ENCODE measurements around the gene VSTM5. TPM values are rescaled to one million over a fixed set of nuclear protein-coding genes. Genes with fewer than 3 reads are reported as not detected.

The VSTM5 gene
- total RNA-seq, 1 experiment from 2014 or later: not detected

DNA sequence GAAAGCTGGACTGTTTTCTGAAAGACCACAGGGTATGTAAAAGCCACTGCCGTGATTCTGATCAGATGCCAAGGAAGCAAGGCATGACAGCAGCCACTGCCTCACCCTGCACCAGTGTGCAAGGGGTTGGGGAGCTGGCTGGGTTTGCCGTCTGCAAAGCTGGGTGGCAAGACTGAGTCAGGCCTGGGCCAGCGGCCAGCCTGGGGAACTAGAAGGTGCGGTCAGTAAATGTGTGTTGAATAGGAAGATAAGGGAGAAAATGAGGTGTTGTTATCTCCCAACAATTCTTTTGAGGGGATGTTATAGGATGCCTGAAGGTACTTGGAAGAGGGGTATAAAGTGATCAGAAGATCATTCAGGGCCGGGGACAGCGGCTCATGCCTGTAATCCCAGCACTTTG lies 8.0 kb downstream of the VSTM5 start:
- peak; percentile 41 for DNase-seq (ENCODE audit: low read depth)

DNA sequence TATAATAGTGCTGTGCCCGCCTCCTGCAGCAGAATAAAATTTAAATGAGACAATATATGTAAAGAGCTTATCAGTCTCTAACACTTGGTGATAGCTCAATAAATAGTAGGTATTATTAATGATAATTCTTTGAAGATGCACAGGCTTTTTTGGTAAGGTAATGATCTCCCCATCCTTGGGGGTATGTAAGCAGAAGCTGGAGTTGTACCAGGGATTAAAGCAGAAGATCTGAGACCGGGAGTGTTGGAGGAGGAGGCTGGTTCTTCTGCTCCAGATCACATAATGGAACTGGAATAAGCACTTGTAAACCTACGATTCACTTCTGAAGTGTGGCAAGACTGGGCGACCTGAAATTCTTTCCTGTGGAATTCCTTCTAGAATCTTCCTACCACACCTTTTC lies 8.4 kb downstream of the VSTM5 start:
- DNase-seq (ENCODE audit: low read depth): no peak

DNA sequence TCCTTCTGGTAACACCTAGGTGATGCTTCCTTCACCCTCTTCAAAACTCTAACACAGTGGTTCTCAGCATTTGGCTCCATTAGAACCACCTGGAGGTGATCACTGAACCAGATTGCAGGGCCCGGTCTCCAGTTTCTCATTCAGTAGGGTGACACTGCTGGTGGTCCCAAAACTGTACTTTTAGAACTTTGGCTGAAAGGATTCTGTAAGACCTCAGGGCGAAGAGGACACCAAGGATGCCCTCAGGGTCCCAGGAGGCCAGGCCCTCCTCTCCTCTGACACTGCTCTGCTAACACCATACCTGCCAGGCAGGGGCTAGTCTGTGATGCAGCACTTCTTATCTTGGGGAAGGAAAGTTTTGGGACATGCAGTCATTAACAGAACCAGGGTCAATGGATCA lies 9.0 kb downstream of the VSTM5 start:
- no peak for DNase-seq (ENCODE audit: low read depth)

DNA sequence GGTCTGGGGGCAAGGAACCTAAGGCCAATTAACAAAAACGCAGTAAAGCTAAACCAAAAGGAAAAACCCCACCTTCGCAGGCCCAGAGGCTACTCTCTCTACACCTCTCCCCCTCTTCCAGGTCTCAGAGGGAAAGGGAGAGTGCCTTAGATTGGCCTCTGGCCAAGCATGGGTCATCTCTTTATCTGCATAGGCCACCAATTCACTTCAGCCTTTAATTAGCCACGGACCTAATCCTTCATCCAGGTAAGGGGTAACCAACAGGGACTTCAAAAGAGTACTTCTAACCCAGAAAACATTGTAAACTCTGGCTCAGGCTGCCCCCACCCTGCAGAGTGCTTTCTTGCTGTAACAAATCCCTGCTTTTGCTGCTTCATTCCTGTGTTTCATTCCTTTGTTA lies 9.4 kb downstream of the VSTM5 start:
- no peak for DNase-seq (ENCODE audit: low read depth)

DNA sequence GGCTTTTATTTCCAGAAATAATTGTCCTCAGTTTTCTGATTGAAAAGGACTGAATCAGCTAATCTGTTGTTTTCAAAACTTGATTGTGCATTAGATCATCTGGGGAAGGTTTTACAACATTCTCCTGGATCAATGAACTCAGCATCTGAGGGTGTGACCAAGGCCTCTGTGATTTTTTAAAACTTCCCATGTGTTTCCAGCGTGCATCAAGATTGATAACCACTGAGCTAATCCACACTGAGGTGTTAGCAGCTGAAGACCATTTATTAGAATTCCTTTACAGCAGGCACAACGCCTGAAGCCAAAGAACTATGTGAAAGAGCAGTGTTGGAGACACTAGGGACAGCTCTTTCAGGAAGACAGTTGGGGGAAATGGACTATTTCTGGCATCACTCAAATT lies 10.2 kb downstream of the VSTM5 start:
- no peak for DNase-seq (ENCODE audit: low read depth)

DNA sequence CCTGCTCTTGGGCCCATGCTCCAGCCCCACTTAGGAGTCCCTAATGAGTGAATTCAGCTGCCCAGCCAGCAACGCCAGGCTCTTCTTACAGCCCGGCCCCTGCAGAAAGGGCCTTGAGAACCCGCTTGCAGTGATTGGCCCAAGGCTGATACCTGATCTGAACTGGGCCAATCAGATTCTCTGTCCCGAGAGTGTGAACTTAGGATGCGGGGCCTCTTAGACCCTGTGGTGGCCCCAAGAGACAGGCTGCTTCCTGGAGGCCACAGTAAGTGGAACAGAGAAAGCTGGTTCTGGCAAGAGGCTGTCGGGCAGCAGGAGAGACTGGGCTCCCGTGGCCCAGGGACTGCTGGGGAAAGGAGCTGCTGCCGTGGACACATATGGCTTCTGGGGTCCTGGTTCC lies 11.5 kb downstream of the VSTM5 start:
- DNase-seq (ENCODE audit: low read depth): no peak

DNA sequence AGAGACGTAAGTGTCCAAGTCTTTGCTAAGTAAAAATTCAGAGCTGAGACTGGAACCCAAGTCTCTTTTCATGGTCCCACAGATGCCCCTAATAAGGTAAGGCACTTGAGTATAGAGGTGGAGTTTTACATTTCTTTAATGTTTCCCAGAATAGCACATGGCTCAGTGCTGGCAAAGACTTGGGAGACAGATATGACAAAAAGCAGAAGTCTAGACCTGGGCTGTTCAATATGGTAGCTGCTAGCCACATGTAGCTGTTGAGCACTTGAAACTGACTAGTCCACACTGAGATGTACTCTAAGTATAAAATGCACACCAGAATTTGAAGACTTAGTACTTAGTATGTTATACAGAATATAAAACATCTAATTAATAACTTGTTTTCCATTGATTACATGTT lies 17.6 kb downstream of the VSTM5 start:
- no peak for DNase-seq (ENCODE audit: low read depth)

DNA sequence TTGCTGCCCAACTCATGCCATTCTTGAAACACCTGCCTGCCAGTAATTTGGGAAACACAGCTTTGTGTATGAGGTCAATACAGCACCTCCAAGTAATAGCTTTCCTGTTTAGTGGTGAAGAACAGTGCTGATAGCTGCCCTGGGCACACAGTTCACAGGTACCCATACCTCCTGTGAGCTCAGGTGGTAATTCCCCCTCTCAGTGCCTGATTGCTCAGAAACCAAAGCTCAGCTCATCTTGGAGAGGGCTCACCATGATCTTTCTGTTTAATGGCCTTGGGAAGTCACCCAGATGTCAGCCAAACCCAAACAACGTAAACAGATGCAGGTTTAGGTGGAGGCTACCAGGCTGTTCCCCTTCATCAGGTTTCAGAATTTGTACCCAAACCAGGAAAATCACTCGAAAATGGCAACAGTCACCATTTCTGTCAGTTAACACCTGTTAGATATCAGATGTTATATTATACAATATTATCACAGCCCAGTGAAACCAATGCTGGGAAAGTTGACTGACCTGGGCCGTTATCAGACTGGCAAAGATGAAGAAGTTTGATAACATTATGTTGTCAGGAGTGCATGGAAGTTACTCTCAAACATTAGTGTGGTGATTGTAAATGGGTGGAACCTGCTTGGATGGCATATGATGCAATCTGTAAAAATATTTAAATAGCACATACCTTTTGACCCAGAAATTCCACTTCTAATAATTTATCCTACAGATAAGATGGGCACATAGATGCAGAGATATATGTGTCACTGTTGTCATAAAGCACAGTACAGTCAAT lies 18.9 kb downstream of the VSTM5 start:
- DNase-seq (ENCODE audit: low read depth): no peak

DNA sequence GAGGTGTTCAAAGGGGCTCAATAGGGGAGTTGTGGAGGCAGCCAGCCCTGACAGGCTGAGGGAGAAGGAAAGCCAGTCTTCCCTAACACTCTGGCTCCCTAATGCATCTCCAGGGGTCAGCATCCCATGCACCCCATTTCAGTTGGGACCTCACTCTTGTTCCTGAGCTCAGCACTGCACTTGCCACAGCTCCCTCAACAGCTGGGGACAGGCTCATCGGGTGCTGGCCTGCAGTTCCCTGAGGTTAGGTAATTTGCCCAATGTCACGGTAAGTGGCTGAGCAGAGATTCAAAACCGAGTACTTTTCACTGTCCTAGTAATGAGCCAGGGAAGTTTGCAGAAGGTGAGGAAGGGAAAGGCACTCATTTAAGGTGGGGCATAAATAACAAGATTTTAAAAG lies 20.8 kb downstream of the VSTM5 start:
- DNase-seq (ENCODE audit: low read depth): no peak

DNA sequence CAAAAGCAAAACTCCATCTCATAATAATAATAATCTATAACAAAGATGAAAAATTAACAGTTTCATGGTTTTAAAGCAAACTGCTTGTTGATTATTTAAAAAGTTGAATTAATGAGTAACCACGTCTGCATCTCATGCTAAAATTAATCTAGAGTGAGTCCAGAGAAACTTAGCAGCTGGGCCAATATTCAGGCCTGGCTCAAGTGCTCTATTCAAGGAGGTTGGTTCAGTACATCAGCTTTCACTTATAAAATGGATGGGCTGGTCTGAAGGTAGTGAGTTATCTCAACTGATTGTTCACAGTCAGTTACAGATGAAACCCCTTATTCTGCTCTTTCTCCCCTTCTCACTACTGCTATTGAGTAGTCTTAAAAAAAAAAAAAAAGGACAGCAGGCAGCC lies 23.1 kb downstream of the VSTM5 start:
- no peak for DNase-seq (ENCODE audit: low read depth)

DNA sequence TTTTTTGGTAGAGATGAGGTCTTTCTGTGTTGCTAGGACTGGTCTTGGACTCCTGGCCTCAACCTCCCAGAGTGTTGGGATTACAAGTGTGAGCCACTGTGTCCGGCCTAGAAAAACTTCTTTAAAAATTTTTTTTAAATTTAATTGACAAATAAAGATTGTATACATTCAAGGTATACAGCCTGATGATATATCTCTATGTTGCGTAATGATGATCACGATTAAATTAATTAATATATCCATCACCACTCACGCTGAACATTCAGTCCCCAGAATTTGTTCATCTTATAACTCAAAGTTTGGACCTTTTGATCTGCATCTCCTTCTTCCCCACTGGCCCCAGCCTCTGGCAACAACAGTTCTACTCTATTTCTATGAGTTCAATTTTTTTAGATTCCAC lies 27.2 kb downstream of the VSTM5 start:
- DNase-seq (ENCODE audit: low read depth): no peak

DNA sequence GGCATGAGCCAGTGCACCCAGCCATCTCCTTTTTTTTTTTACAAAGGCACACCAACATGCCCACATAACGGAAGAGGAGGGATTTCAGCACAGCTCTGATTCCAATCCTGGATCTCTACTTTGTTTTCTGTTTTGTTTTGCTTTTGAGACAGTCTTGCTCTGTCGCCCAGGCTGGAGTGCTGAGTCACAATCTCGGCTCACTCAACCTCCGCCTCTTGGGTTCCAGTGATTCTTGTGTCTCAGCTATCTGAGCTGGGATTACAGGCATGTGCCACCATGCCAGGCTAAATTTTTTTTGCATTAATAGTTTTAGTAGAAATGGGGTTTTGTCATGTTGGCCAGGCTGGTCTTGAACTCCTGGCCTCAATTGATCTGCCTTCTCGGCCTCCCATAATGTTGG lies 28.1 kb downstream of the VSTM5 start:
- DNase-seq (ENCODE audit: low read depth): peak; percentile 13

DNA sequence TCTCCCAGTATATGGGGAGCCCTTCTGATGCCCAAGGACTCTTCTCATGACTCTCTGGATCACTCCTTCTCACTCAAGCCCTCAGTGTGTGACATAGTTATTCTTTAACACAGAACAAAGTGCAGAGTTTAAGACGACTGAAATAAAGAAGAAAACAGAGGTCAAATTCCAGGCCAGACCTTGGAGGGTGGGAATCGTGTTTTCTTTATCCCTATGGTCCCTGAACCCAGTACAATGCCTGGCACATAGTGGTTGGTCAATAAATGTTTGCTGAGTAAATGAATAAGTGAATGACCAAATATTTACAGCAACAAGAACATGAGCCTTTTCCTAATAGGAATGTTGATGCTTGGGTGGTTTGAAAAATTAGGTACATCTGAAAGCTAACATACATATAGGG lies 28.8 kb downstream of the VSTM5 start:
- no peak for DNase-seq (ENCODE audit: low read depth)

DNA sequence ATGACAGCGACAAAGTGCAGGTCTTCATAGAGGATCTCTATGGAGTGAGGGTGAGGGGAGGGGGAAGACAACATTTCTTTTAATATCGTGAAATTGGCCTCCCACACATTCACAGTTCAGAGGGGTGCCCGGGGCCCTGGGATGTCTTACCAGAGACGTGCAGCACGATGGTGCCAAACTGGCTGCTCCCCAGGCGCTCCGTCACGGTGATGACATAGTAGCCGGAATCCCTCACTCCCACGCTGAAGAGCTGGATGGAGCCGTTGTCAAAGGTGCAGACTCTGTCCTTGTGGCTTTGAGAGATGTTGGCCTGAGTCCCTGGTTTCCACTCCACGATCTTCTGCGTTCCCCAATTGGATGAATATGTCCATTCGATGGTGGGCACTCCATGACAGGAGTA lies 29.6 kb downstream of the VSTM5 start:
- DNase-seq (ENCODE audit: low read depth): no peak

DNA sequence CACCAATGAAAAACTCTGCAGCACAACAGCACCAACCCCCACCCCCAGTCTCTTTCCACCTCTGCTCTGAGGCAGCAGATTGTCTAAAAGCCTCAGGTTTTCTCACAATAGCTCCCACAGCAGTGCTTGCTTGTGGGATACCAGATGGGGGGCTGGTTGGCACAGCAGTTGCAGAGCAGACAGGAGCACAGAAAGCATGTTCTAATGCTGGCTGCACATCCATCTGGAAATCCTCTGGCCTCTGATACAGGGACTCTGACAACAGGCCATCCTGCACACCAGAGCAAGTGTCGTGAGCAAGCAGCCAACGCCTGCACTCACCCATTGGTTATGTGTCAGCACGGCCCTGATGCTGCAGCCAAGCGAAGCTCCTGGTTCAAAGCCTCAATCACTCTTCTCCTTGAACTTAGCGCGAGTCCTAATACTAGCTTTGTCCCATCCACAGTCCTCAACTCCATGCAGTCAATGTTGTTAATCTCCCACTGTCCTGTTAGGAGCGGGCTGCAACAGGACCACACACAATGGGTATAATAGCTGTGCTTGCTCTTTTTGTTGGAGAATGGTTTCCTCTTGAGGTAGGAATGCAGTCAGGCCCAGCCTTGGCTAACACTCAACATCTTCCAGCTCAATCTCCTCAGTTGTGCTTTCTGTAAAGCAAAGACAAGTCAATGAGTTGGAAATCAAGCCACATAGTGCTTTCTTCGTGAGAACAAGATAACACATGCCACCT lies 30.3 kb downstream of the VSTM5 start:
- no peak for DNase-seq (ENCODE audit: low read depth)

DNA sequence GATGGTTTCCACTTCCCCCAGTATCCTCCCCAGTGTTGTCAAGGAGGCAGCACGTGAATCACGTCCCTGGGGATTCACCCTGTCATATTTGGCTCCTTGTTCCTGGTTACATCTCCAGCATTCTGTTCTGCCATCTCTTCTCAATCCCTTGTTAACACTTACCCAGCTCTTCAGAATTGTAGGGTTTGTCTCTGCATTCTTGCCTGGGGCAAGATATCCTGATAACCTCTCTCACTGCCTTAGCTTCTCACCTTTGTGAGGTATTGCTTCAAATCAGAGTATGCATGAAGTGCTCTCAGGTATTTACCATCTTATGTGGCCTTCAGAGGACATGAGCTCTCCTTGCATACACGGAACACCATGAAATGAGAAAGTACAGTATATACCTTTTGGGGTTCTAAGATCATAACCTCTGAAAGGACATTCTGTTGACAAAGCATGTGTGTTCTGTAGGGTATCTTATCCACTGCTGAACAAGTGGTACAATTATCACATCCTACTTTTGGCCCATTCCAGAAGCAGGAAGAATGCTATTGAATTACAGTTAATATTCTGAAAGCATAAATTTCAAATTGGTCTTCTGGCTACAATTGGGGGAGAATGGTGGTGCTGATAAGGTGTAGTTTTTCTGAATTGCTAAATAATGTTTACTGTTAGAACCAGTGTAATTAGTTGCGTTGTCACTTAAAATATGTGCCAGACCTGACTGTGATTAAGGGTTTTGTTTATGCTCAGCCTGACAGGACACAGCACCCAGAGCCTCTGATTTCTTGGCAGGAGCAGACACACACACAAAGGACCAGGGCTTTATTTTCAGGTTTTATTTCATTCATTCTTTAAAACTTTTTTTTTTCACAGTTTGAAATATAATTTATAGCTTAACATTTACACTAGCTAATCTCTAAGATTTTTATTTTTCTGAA lies 32.7 kb downstream of the VSTM5 start:
- peak; percentile 8 for DNase-seq (ENCODE audit: low read depth)

DNA sequence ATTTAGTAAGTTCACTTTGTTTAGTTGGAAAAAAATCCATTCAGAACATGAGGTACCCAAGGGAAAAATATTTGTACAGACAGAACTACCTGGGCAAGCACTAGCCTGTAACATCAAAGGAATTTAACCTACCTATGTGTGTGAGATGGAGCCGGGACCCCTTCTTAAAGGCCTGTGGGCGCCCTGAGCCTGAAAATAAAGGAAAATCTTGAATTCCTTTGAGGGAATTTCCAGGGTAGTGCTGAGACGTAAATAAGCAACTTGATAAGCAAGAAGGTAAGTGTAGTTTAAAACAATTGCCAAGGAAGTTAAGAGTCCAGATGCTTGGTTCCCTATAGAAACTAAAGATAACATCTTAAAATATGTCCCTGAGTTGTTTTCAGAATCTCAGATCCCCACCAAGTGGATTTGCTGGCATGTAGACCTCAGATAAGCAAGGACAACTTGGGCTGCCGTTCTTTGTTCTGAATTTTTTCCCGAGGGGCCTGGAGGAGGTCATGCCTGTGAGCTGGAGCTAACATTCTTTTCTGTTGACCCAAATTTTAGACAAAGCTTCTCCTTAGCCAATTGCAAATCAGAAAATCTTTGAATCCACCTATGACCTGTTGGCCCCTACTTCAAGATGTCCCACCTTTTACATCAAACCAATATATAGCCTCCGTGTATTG lies 35.3 kb downstream of the VSTM5 start:
- no peak for DNase-seq (ENCODE audit: low read depth)

DNA sequence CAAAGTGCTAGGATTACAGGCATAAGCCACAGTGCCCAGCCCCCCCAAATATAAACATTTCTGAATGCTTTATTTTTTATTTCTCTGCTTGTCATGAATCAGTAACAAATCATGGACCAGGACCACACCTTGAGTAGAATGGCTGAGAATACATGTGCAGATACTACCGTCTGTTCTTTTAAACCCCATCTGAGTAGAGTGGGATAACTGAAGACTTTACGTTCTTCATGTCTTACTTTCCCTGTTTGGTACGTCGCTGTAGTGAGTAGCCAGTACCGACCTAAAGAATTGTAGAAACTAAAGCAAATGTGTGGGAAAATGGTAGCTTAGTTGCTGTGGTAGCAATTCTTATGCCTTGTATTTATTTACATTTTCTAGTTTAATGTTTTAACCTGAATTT lies 36.4 kb downstream of the VSTM5 start:
- DNase-seq (ENCODE audit: low read depth): no peak

DNA sequence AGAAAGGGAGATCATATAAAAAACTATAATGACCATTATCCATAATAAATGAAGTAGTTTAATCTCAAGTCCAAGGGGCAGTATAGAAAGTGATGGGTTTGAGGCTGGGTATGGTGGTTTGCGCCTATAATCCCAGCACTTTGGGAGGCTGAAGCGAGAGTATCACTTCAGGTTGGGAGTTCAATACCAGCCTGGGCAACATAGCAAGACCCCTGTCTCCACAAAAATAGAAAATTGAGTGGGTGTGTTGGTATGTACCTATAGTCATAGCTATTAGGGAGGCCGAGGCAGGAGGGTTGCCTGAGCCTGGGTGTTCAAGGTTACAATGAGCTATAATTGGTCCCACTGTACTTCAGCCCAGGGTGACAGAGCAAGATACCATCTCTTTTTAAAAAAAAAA lies 42.4 kb downstream of the VSTM5 start:
- no peak for DNase-seq (ENCODE audit: low read depth)

DNA sequence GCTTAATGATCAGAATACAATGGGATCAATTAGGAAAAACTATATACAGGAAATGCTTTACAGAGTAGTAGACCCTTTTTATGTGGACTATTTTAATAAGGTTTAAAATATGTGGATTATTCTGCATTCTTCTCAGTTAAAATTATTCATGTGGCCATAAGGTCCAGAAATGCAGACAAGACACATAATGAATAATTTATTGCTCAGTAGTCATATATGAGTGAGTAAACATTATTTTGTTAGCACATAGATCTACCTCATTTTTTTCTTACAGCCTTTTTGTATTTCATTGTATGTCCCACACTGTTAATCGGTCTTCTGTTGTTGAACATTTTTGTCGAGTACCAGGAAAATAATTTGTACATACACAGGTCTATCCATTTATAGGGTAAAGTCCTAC lies 45.5 kb downstream of the VSTM5 start:
- DNase-seq (ENCODE audit: low read depth): no peak

DNA sequence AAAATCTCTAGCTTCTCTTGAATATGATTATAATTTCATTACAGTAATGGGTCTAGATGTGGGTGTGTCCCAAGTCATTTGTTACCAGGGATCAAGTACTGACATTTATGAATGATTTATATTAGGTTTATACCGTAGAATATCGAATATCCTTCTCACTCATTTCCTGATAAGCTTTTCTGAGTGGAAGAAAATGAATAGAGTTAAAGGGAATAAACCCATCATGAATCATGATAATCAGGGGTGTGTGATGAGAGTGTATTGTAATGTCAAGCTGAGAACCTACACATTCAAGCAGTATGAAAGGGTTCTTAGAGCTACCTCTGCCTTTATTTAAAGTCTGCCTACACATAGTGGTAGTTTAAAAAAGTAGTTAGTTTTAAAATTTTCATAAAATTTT lies 49.1 kb downstream of the VSTM5 start:
- DNase-seq (ENCODE audit: low read depth): no peak

Data from LHCN-M2 (cell line).